ENCODE results near the gene PRKCE. TPM values are rescaled to one million over a fixed set of nuclear protein-coding genes. Genes with fewer than 3 reads are reported as not detected.

The PRKCE gene
- total and polyA plus RNA-seq, 2 donors (not counting 1 experiment from before 2014, with no cell fraction given), result 23.6 to 271 TPM

- Mint-ChIP-seq H3K27me3 (no peaks in the 10 kb centered on the region), H3K4me3 (no peak overlapping the region), H3K27ac (no peak overlapping the region), H3K9me3 (ENCODE audit: insufficient read depth) (no peaks in the 10 kb centered on the region), H3K4me1 (no peaks in the 10 kb centered on the region)
- Histone ChIP-seq H3K36me3 (replicated peaks in 1 of 2; ENCODE audit: control extremely low read depth in 1 of 2, control insufficient read depth in 1 of 2, extremely low read depth in 1 of 2, insufficient read depth in 2 of 2, low read length in 1 of 2) (peaks cover 3 to 56% of the 10 kb centered on the region in 2 experiments), H3K27me3 (replicated peaks in 1 of 4; ENCODE audit: control extremely low read depth in 1 of 4, control insufficient read depth in 3 of 4, insufficient read depth in 4 of 4, low read length in 3 of 4) (no peaks in the 10 kb centered on the region), H3K4me2 (replicated peaks; ENCODE audit: low read depth, low read length, poor library complexity, severe bottlenecking) (no peak overlapping the region), H3K4me1 (ENCODE audit: control insufficient read depth in 2 of 2, insufficient read depth in 2 of 2, low read length in 2 of 2) (no peaks in the 10 kb centered on the region), H3K9me3 (ENCODE audit: control extremely low read depth in 1 of 3, control insufficient read depth in 2 of 3, insufficient read depth in 1 of 3, low read length in 2 of 3) (no peaks in the 10 kb centered on the region), H4K20me1 (ENCODE audit: control insufficient read depth, insufficient read depth, low read length, poor library complexity, severe bottlenecking) (peaks cover 4% of the 10 kb centered on the region), H3K4me3 (ENCODE audit: control extremely low read depth in 1 of 5, extremely low read depth in 1 of 5, insufficient read depth in 1 of 5, low read depth in 2 of 5, low read length in 4 of 5) (no peak overlapping the region), H3K27ac (ENCODE audit: low read length in 2 of 2) (no peak overlapping the region), H2AFZ (ENCODE audit: insufficient read depth, low read depth, low read length, poor library complexity, severe bottlenecking) (no peak overlapping the region), H3K9ac (ENCODE audit: low read length) (no peak overlapping the region), H3K79me2 (ENCODE audit: control insufficient read depth, insufficient read depth, low read length) (no peaks in the 10 kb centered on the region)
- no peak for TF ChIP-seq CTCF (IDR thresholded peaks at IDR 0.05)
- TF ChIP-seq EZH2 (IDR thresholded peaks at IDR 0.05; ENCODE audit: borderline replicate concordance, insufficient read depth, low read depth, low read length, poor library complexity, severe bottlenecking), result no peak
- DNase-seq, result no peak
- no CpG with 5 or more reads among the region's 1 CpG for WGBS (ENCODE audit: insufficient coverage)
- intact Hi-C loops (cut with micrococcal nuclease), result no loop called here
- ChIA-PET POLR2A (no interaction called here), CTCF (interaction anchor here (1.0 to 1.6 kb wide), 2 partner anchors 10 to 60 kb away, joined by 3 to 9 read pairs; no protein-coding TSS in a partner anchor)
- no peak for ATAC-seq (ENCODE audit: low read depth)
Measured at GRCh38 chr2:46002507-46002883, 351.0 kb downstream of the PRKCE start.

GRCh38 chr2:46002947-46003346 lies 351.5 kb downstream of the PRKCE start:
- no peak overlapping the region for H3K27ac ChIP-seq (ENCODE audit: low read length in 2 of 2)
- no peak overlapping the region for H2AFZ ChIP-seq (ENCODE audit: insufficient read depth, low read depth, low read length, poor library complexity, severe bottlenecking)
- no peaks in the 10 kb centered on the region for H3K9me3 ChIP-seq (ENCODE audit: control extremely low read depth in 1 of 3, control insufficient read depth in 2 of 3, insufficient read depth in 1 of 3, low read length in 2 of 3)
- no peaks in the 10 kb centered on the region for H3K4me1 Mint-ChIP-seq
- H3K36me3 ChIP-seq (replicated peaks in 1 of 2; ENCODE audit: control extremely low read depth in 1 of 2, control insufficient read depth in 1 of 2, extremely low read depth in 1 of 2, insufficient read depth in 2 of 2, low read length in 1 of 2), result peaks cover 2 to 60% of the 10 kb centered on the region in 2 experiments
- no peak overlapping the region for H3K27ac Mint-ChIP-seq
- H4K20me1 ChIP-seq (ENCODE audit: control insufficient read depth, insufficient read depth, low read length, poor library complexity, severe bottlenecking), result peaks cover 4% of the 10 kb centered on the region
- 87% methylated on average over 2 of the region's 2 CpGs for WGBS (ENCODE audit: insufficient coverage)
- no peaks in the 10 kb centered on the region for H3K4me1 ChIP-seq (ENCODE audit: control insufficient read depth in 2 of 2, insufficient read depth in 2 of 2, low read length in 2 of 2)
- intact Hi-C loops (cut with micrococcal nuclease), result no loop called here
- ChIA-PET POLR2A (no interaction called here), CTCF (interaction anchor here (1.0 to 1.6 kb wide), 2 partner anchors 10 to 60 kb away, joined by 3 to 9 read pairs; no protein-coding TSS in a partner anchor)
- H3K4me2 ChIP-seq (replicated peaks; ENCODE audit: low read depth, low read length, poor library complexity, severe bottlenecking), result no peak overlapping the region
- no peaks in the 10 kb centered on the region for H3K9me3 Mint-ChIP-seq (ENCODE audit: insufficient read depth)
- H3K27me3 Mint-ChIP-seq, result no peaks in the 10 kb centered on the region
- no peaks in the 10 kb centered on the region for H3K27me3 ChIP-seq (replicated peaks in 1 of 4; ENCODE audit: control extremely low read depth in 1 of 4, control insufficient read depth in 3 of 4, insufficient read depth in 4 of 4, low read length in 3 of 4)
- no peak for DNase-seq
- no peak overlapping the region for H3K9ac ChIP-seq (ENCODE audit: low read length)
- TF ChIP-seq EZH2 (IDR thresholded peaks at IDR 0.05; ENCODE audit: borderline replicate concordance, insufficient read depth, low read depth, low read length, poor library complexity, severe bottlenecking), result no peak
- no peak for TF ChIP-seq CTCF (IDR thresholded peaks at IDR 0.05)
- H3K79me2 ChIP-seq (ENCODE audit: control insufficient read depth, insufficient read depth, low read length), result no peaks in the 10 kb centered on the region
- no peak overlapping the region for H3K4me3 Mint-ChIP-seq
- ATAC-seq (ENCODE audit: low read depth), result no peak
- H3K4me3 ChIP-seq (ENCODE audit: control extremely low read depth in 1 of 5, extremely low read depth in 1 of 5, insufficient read depth in 1 of 5, low read depth in 2 of 5, low read length in 4 of 5), result no peak overlapping the region
